Hypothalamus (tissue), 51 donors: ENCODE data around the gene PDCD7.
"Not testable (repeated sequence)": the region's sequence is repeated elsewhere in the genome, so short reads cannot be mapped to it uniquely, and the experiment has no call there.

ENCODE experiments used
- DNase-seq, 51 donors: peaks; one replicate each; lab custom pipeline; 2025; lab: John Stamatoyannopoulos, UW

PDCD7 gene

GRCh38 chr15:65133548-65134200, at the start of gene PDCD7:
Gene PDCD7 (minus strand): TSS chr15:65133808. CDS start chr15:65133781, 27 bp downstream.
- DNase-seq: peak; percentile 27 to 92 (median 80)

GRCh38 chr15:65182538-65182937, 48.9 kb upstream of the PDCD7 start:
- no peak for DNase-seq

GRCh38 chr15:65181582-65182353, 48.2 kb upstream of the PDCD7 start:
- DNase-seq: not testable (repeated sequence)

- no peak for DNase-seq
Measured at GRCh38 chr15:65180167-65180566, 46.6 kb upstream of the PDCD7 start.

- DNase-seq: no peak
Measured at GRCh38 chr15:65177901-65178300, 44.3 kb upstream of the PDCD7 start.

- no peak for DNase-seq
Measured at GRCh38 chr15:65176056-65176455, 42.4 kb upstream of the PDCD7 start.

- DNase-seq: no peak
Measured at GRCh38 chr15:65175511-65175910, 41.9 kb upstream of the PDCD7 start.

GRCh38 chr15:65174509-65174908, 40.9 kb upstream of the PDCD7 start:
- DNase-seq: no peak

GRCh38 chr15:65172531-65172930, 38.9 kb upstream of the PDCD7 start:
- DNase-seq: no peak

GRCh38 chr15:65171428-65171827, 37.8 kb upstream of the PDCD7 start:
- no peak for DNase-seq

GRCh38 chr15:65165875-65166274, 32.3 kb upstream of the PDCD7 start:
- DNase-seq: peak in 1 of 51 donors; percentile 6

GRCh38 chr15:65164139-65164538, 30.5 kb upstream of the PDCD7 start:
- no peak for DNase-seq

- DNase-seq: no peak
Measured at GRCh38 chr15:65163041-65163440, 29.4 kb upstream of the PDCD7 start.

GRCh38 chr15:65156692-65157091, 23.1 kb upstream of the PDCD7 start:
- DNase-seq: no peak

GRCh38 chr15:65154720-65155119, 21.1 kb upstream of the PDCD7 start:
- DNase-seq: no peak

- DNase-seq: no peak
Measured at GRCh38 chr15:65147902-65148301, 14.3 kb upstream of the PDCD7 start.

- DNase-seq: no peak
Measured at GRCh38 chr15:65146438-65146837, 12.8 kb upstream of the PDCD7 start.

- not testable (repeated sequence) for DNase-seq
Measured at GRCh38 chr15:65138631-65139030, 5.0 kb upstream of the PDCD7 start.

- not testable (repeated sequence) for DNase-seq
Measured at GRCh38 chr15:65137893-65138292, 4.3 kb upstream of the PDCD7 start.

- DNase-seq: not testable (repeated sequence)
Measured at GRCh38 chr15:65137089-65137488, 3.5 kb upstream of the PDCD7 start.

- DNase-seq: no peak
Measured at GRCh38 chr15:65134538-65134937, 930 bp upstream of the PDCD7 start.

GRCh38 chr15:65132878-65133547, 595 bp downstream of the PDCD7 start:
- DNase-seq: peak in 10 of 51 donors; percentile 6 to 35 (median 28)
